COR-L47 (cell line): ENCODE measurements around the gene CIP2A.

ENCODE experiments used
- DNase-seq: peaks from one replicate; lab custom pipeline; 2025; lab: John Stamatoyannopoulos, UW

The CIP2A gene

GRCh38 chr3:108562565-108562964, 26.7 kb downstream of the CIP2A start:
- DNase-seq = no peak

GRCh38 chr3:108555966-108556581, 33.2 kb downstream of the CIP2A start:
- DNase-seq = no peak

- DNase-seq = no peak
Observed at GRCh38 chr3:108554913-108555571, 34.2 kb downstream of the CIP2A start.

DNA sequence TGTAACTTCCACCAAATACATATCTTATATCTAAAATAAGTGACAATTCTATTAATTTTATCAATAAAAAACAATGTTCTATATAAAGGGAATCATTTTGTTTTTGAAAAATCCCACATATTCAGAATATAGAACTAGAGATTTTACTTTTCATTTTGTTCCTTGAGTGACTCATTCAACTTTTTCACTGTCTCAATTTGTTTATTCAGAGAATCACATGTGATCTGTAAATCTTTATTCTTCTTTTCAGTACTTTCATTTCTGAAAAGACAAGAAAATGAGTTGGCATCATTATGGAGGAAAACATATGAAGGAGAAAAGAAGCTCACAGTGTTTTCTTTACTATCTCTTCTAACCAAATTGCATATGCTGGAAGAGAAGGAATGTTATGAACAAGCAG, 35.0 kb downstream of the CIP2A start:
- no peak for DNase-seq

DNA sequence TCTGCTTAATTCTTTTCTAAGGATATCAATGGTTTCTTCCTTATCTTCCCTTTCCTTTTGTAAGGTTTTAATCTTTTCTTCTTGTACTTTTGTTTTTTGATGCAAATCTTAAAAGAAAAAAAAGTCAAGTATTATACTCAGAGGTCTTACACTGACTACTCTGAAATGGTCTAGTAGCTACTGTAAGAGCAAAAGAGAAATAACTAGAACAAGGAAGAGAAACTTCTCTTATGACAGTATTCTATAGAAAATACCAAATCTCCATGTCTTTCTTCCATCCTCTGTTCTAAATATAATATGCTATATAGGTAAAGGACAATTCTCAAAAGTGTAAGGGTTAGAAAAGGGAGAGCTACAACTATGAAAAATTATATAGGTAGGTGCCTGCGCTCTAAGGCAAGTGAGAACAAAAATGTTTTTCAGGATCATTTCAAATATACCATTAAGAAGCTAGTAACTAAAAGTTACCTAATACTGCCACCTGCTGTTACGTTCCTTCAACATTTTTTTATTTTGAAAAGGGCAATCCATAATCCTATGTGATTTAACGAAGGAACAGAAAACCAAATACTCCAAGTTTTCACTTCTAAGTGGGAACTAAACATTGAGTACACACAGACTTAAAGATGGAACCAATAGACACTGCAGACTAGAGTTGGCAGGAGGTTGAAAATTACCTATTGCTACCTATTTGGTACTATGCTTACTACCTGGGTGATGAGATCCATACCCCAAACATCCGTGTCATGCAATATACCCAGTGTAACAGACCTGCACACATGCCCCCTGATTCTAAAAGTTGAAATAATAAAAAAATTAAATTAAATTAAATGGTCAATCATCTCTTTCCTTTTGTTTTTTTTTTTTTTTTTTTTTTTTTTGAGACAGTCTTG, 36.7 kb downstream of the CIP2A start:
- peak; percentile 59 for DNase-seq

GRCh38 chr3:108548886-108549285, 40.4 kb downstream of the CIP2A start:
- no peak for DNase-seq

GRCh38 chr3:108548304-108548703, 40.9 kb downstream of the CIP2A start:
- DNase-seq = no peak

DNA sequence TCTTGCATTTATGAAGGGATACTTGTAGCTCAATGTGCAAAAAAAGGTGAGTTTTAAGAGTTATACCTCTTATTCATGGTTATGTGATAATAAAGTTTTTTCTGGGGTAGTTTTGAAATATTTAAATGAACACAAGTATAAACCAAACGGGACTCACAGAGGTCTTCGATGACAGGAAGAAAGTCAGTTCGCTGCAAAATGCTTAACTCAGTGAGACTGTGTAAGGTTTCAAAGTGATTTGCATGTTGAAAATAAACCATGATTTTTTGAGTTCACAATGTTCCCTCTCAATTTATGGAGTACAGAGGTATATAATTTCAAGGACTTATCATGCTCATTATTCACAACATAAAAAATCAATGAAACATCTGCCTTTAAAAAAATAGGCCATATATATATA, 42.5 kb downstream of the CIP2A start:
- DNase-seq = no peak

- no peak for DNase-seq
Observed at GRCh38 chr3:108546247-108546646, 43.0 kb downstream of the CIP2A start.

GRCh38 chr3:108538083-108538482, 51.2 kb downstream of the CIP2A start:
- DNase-seq = no peak

DNA sequence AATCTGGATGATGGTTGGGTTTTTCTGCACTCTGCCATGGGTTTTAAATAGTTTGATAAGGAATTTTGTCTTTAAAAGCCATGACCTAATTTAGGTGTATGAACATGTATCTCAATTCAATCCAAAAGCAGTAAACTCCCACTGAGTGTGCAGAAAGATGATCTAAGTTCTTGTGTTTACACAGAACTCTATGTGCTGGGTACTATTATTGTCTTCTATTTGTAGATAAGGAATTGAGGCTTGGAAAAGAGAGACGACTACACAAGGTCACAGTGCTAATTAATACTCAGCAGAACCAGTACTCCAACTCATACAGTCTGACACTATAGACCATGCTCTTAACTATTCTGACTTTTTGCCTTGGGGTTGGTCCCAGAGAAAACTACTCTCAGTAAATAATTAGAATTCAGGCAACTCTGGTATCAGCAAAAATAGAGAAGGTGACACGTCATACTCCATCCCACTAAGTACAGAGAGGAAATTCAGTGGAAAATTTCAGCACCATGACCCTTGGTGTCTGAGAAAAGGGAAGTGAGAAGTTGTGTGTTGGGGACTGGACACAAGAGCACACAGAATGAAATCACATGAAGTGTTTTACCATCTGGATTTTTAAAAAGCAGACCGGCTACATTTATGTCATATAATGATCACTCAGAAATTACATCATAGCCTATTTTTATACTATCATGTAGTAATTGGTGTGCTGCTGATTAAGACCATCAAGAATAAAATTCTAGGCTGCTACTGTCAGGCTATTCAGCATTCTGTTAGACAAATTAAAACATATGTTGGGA, 60.6 kb downstream of the CIP2A start:
- no peak for DNase-seq

- no peak for DNase-seq
Observed at GRCh38 chr3:108527817-108528216, 61.4 kb downstream of the CIP2A start.

DNA sequence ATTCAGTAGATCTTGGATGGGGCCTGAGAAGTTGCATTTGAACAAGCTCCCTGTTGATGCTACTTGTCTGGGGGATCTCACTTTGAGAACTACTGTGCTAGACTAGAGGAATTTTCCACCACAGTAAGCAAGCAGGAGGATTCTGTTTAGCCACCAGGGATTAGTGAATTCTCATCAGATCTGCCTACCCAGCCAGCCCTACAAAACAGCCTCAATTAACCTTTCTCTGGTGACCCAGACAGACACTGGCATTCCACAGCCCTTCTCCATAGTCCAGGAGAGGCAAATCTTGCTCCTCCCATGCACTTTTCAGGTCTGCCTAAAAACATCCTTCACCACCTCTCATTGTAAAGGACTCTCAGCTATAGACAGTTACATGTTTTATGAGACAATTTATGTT, 62.1 kb downstream of the CIP2A start:
- DNase-seq = no peak

DNA sequence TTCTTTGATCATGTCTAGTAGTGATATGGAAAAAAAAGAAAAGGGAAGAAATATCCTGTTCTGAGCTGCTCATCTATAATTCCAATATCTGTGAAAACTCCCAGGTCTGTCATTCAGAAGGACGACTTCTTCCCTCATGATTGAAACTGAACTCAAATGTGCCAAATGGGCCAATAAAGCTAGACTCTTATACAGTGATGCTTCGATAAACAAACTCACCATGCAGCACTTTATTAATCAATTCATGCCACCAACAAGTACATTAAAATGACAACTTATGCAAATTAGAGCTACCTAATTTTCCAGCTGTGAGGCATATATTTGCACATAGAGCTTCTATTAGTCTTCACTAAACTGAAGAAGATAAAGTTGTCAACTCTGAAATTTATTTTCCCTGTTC, 63.3 kb downstream of the CIP2A start:
- DNase-seq = no peak

DNA sequence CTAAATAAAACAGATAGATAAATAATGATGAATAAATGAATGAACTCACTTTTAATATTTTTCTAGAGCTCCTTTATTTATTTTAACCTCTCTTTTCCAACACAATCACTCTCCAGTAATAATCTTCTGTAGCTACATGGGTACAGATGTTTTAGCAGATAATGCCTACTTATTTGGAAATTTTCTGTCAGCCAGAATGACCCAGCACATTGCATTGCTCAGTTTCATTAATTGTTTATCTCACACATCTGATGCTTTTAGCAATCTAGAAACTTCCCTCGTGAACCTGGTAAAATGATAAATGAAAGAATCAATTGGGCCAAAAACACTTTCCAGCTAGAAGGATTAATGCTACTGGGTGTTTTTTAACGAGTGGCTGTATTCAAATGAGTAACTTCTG, 64.0 kb downstream of the CIP2A start:
- DNase-seq = no peak

DNA sequence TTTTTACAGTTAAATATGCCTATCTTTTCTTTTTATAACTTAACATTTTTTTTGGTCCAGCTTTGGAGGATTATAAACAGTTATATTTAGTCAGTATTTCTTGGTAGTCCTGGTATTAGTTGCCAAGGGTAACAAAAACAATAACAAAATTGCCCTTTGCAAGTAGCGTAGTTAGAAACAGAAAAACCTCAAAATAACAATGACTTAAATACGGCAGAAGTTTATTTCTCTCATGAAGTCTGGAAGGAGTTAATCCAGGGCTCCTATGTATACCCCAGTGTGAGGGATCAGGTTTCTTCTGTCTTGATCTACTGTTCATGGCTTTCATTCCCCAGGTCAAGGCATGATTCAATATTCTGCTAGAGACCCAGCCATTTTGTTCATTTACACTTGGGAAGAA, 64.7 kb downstream of the CIP2A start:
- no peak for DNase-seq

DNA sequence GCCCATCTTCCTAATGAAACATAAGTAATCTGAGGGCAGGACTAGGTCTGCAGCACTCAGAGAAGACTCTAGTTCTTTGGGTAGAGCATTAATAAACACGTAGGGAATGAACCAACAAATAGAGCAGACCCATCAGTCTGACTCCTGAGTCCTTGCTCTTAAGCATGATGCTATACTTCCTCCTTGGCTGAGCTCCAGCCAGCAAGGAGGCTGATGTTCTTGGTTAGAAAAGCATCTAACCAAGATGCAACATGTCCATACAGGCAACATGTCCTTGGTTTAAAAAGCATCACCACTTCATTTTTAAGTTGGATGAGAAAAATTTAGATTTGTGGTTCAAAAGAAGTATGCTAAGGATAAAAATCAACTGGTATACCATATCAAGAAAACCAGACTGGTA, 70.3 kb downstream of the CIP2A start:
- DNase-seq = no peak

DNA sequence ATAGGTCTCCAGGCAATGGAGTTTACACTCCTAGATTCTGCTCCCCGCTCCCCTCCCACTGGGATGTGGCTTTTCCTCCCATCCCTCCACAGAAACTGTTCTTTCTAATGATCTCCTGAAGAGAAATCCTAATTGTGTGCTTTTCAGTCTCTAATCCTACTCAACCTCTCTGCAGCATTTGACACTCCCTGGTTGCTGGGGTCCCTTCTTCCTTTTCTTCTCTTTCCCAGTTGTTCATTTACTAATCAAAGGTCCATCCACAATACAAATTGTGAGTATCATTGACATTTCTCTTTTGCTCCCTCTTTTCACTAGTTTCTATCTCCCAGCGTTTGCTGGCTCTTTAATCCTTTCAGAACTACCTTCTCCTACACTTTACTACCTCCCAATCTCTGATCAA, 72.4 kb downstream of the CIP2A start:
- DNase-seq = no peak

DNA sequence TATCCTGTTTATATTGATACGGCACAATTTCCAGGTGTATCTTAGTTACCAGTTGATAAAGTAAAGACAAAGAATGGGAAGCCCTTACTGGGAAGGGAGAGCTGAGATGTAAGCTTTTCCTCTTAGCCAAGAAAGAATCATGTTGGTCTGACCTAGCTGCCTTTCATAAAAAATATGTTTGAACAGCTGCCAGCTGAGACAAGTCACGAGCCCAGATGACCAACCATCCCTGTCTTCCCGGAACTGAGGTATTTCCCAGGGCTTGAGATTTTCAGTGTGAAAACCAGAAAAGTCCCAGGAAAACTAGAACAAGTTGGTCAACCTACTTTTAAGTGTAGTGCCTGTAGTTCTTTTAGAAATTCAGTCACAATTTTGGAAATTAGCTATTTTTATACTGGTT, 75.3 kb downstream of the CIP2A start:
- no peak for DNase-seq

DNA sequence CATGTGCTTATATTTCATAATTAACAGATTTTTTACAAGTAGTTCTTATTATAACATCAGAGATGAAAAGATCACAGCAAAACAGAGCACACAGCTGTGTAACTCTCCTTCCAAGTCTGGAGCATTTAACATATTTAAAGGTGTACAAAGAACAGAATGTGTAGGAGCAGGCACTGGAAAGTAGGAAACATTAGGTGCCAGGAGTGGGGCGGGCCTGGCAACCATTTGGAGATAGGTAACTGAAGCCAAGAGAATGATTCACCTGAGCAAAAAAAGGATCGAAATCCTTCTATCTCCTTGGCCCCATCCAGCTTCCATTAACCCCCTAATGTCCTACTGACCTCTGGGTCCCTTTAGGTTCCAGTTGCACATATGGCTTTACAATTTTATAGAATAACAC, 76.6 kb downstream of the CIP2A start:
- DNase-seq = no peak

- no peak for DNase-seq
Observed at GRCh38 chr3:108511490-108511889, 77.7 kb downstream of the CIP2A start.

GRCh38 chr3:108511055-108511454, 78.2 kb downstream of the CIP2A start:
- no peak for DNase-seq
